ENCODE results near the gene SAG.
"Not testable (repeated sequence)": the region's sequence is repeated elsewhere in the genome, so short reads cannot be mapped to it uniquely, and the experiment has no call there.

Gene SAG

DNA sequence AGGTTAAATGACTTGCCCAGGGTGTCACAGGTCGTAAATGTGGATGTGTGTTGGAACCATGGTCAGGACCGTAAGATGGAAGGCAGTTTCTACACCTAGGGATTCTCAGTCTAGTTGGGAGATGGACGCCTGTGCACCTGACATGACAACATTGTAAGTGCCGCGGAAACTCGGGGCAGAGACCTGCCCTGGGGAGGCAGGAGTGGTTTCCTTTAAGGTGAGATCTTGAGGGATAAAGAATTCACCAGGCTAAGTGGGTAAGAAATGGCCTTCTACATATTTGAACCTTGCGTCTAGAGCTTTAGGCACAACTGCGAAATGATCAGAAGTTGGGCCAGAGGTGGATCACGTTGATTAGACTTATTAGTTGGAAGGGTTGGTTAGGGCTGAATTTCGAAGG is 48.3 kb downstream of the SAG start:
- no peak for DNase-seq (ENCODE audit: low read depth)

GRCh38 chr2:233356546-233357308 is 49.1 kb downstream of the SAG start:
- no peak for DNase-seq (ENCODE audit: low read depth)

GRCh38 chr2:233358335-233358734 is 50.7 kb downstream of the SAG start:
- no peak for DNase-seq (ENCODE audit: low read depth)

- DNase-seq (ENCODE audit: low read depth): no peak
Observed at GRCh38 chr2:233358947-233359346, 51.3 kb downstream of the SAG start.

- no peak for DNase-seq (ENCODE audit: low read depth)
Observed at GRCh38 chr2:233359823-233360222, 52.2 kb downstream of the SAG start.

DNA sequence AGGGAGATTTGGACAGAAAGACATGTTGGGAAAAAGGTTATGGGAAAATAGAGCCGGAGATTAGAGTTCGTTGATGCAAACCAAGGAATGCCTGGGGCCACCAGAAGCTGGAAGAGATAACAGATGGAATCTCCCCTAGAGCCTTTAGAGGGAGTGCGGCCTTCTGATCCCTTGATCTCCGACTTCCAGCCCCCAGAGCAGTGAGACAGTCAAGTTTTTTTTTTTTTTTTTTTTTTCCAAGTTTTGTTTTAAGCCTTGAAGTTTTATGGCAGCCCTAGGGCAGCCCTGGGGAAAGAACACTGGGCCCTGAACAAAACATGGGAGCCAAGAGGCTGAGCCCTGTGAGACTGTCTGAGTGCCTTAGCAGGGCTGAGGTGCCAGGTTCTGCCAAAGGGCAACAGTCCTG is 53.2 kb downstream of the SAG start:
- no peak for DNase-seq (ENCODE audit: low read depth)

DNA sequence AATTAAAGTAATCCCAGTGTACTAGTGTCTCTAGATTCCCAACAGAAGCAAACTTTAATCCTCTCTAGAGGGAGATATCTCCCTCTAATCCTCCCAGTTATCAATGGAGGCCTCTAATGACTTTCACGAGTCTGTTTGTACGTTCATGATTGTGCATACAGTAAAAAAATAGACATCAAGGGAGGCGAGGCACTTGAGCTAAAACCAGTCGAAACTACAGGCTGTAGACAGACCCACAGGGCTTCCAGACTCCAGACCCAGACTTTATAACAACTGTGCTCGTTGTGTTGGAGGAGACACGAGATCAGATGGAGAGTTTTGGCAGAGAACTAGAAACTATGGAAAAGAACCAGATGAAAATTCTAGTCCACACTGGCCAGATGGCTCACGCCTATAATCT is 53.7 kb downstream of the SAG start:
- no peak for DNase-seq (ENCODE audit: low read depth)

GRCh38 chr2:233362742-233363141 is 55.1 kb downstream of the SAG start:
- no peak for DNase-seq (ENCODE audit: low read depth)

DNA sequence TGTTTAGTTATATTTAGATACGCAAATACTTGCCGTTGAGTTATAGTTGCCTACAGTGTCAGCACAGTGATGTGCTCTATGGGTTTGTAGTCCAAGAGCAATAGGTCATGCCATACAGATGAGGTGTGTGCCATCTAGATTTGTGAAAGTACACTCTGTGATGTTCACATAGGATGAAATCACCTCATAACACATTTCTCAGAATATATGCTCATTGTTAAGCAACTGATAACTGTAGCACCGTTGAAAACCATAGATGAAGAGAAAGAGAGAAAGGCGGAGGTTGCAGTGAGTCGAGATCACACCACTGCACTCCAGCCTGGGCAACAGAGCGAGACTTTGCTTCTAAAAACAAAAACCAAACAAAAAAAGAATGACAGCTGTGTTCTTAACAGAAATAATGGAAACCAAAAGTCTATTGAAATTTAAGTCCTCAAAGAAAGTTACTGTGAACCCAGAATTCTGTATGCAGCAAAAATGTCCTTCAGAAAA is 56.2 kb downstream of the SAG start:
- no peak for DNase-seq (ENCODE audit: low read depth)

- no peak for DNase-seq (ENCODE audit: low read depth)
Observed at GRCh38 chr2:233365861-233366520, 58.4 kb downstream of the SAG start.

DNA sequence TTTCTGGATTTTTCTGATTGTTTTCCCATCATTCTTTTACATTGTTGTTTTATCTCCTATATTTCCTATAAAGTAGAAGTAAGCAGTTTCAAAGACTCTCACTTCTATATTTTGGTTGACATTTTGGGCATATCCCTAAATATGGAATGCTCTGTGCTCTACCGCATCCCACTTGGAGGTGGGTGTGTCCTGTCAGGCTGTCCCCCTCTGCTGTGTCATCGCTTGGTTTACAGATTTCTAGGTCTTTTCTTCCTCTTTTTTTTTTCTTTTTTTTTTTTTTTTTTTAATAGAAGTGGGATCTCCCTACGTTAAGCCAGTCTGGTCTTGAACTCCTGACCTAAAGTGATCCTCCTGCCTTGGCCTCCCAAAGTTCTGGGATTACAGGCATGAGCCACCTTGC is 60.0 kb downstream of the SAG start:
- no peak for DNase-seq (ENCODE audit: low read depth)

DNA sequence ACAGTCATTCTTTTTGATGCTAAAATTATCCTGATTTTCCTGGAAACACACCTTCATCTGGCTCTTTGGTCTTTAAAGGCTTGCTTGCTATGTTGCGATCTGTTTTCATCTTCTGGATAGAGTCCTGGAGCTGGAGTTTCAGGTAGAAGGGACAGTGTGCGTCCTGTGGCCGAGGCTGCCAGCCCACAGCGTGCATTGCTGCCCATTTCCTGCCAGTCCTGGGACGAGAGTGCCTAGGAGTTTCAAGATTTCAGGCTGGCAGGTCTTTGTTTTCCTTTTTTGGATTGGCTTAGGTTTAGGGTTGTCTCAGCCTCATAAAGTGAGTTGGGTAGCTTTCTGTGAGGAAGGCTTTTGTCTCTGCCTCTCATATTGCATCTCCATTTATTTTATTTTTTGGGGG is 61.1 kb downstream of the SAG start:
- no peak for DNase-seq (ENCODE audit: low read depth)

GRCh38 chr2:233369462-233369861 is 61.8 kb downstream of the SAG start:
- DNase-seq (ENCODE audit: low read depth): no peak

DNA sequence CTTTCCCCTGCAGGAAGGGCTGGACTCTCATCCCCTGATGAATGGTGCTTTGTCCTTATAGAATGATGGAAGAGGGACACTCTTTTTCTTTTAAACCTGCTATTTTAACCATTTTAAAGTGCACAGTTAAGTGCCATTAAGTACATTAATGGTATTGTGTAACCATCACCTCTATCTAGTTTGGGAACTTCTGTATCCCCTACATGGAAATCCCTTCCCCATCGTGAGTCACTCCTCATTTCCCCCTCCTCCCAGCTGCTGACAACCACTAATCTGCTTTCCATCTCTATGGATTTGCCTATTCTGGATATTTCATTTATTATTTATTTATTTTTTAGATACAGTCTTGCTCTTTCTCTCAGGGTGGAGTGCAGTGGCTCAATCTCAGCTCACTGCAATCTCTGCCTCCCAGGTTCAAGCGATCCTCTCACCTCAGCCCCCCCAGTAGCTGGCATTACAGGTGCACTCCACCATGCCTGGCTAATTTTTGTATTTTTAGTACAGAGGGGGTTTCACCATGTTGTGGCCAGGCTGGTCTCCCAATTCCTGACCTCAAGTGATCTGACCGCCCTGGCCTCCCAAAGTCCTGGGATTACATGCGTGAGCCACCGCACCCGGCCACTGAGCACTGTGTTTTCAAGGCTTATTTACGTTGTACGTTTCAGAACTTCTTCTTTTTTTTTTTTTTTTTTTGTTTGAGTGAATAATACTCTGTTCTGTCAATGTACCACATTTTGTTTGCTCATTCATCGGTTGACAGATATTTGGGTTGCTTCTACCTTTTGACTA is 62.5 kb downstream of the SAG start:
- no peak for DNase-seq (ENCODE audit: low read depth)

- no peak for DNase-seq (ENCODE audit: low read depth)
Observed at GRCh38 chr2:233371641-233372040, 64.0 kb downstream of the SAG start.

GRCh38 chr2:233372855-233373254 is 65.2 kb downstream of the SAG start:
- no peak for DNase-seq (ENCODE audit: low read depth)

DNA sequence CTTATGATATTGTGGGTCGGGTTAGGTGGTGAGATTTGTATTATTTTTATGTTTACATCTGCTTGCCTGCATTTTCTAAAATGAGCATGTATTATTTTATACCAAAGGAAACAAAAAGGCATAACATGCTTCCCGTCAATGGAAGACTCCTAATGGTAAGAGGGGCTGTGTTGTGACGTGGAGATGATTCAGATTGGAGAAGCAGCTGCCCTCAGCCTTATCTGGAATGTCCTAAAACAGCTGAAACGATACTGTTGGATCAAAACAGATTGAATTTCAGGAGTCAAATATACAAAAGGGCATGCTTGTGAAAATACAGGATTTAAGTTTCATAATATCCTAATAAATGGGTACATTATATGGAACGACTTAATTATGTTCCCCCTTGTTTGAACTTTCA is 65.7 kb downstream of the SAG start:
- no peak for DNase-seq (ENCODE audit: low read depth)

DNA sequence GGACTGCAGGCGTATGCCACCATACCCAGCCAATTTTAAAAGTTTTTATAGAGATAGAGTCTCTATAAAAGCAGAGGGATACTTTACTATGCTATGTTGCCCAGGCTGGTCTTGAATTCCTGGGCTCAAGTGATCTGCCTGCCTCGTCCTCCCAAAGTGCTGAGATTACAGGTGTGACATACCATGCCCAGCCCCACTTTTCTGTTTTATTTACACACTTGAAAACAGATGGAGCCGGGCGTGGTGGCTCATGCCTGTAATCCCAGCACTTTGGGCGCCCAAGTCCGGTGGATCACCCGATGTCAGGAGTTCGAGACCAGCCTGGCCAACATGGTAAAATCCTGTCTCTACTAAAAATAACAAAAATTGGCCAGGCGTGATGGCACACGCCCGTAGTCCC is 67.2 kb downstream of the SAG start:
- not testable (repeated sequence) for DNase-seq (ENCODE audit: low read depth)

- no peak for DNase-seq (ENCODE audit: low read depth)
Observed at GRCh38 chr2:233375490-233376314, 68.1 kb downstream of the SAG start.

DNA sequence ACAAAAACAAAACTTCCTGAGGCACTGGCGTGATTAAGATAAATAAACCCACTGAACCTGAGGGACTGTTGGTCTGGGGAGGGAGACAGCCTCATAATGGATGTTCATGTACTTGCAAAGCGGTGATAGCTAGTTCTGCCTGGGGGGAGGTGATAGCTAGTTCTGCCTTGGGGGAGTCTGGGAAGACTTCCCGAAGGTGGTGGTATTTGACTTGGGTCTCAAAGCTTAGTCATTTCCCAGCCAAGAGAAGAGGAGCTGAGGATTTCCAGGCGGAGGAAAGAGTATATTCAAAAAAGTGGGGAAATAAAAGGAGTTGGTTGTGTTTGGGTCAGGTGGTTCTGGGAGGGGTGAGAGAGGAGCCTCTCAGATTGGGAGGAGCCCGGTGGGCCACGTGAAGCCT is 71.4 kb downstream of the SAG start:
- no peak for DNase-seq (ENCODE audit: low read depth)

DNA sequence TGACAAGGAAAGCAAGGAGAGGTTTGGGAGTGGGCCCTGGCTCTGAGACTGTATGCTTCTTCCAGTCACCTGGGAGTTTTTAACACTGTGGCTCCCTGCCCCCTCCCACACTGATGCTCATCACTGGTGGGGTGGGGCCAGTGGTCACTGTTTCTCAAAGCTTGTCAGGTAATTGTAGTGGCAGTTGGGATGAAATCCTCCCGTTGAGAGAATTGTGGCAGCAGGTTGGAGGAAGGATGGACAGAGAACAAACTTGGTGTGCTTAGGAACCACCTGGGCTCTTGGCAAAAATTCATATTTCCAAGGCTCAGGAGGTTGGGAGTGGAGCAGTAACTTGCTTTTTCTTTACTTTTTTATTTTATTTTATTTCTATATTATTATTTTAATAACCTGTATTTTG is 71.8 kb downstream of the SAG start:
- no peak for DNase-seq (ENCODE audit: low read depth)

Measured in stimulated activated CD4-positive, alpha-beta T cell treated with anti-CD3 and anti-CD28 coated beads, Interleukin-2, amount 100 ng/mL, for 4 hours (primary cell).